IMR-90 (cell line): ENCODE results near the gene CYP19A1. TPM values are rescaled to one million over a fixed set of nuclear protein-coding genes. Genes with fewer than 3 reads are reported as not detected.

Experiments
- ATAC-seq: fragments of 200-7000 bp; cut with Tn5 transposase; 2 replicates; pipeline ENCODE4 v1.9.1; 2020; ENCODE audit warnings: low read depth, mild to moderate bottlenecking, moderate library complexity
- BruUV-seq: library from RNA; stranded (reverse); fragments of 400-500 nt; replicated peaks from 2 replicates; lab custom pipeline; 2021; lab: Mats Ljungman, UMichigan
- CTCF ChIA-PET: fragments of 300-600 bp; formaldehyde crosslinking; extraction: SDS; loops from one replicate; lab custom pipeline; 2021; ENCODE audit warnings: antibody characterized with exemption; lab: Yijun Ruan, JAX
- POLR2A ChIA-PET: fragments of 300-600 bp; sonication (Branson Sonifier 250); formaldehyde crosslinking; loops from one replicate; lab custom pipeline; 2022; ENCODE audit warnings: antibody characterized with exemption; ENCODE audit not compliant: unreplicated experiment; lab: Charles Lee
- DNase-seq: peaks from one replicate; pipeline ENCODE4 v3.0.0; 2013
- H2AFZ ChIP-seq: replicated peaks from 2 replicates; pipeline ENCODE3; 2013; ENCODE audit warnings: low read length, mild to moderate bottlenecking; ENCODE audit not compliant: poor library complexity
- H2AK5ac ChIP-seq: 2 replicates; pipeline ENCODE4 v1.6.1; 2013; ENCODE audit warnings: low read depth, low read length, inconsistent platforms
- H2AK9ac ChIP-seq: replicated peaks from 2 replicates; pipeline ENCODE3; 2013; ENCODE audit warnings: mild to moderate bottlenecking, low read depth, low read length, moderate library complexity; ENCODE audit not compliant: poor library complexity
- H2BK120ac ChIP-seq: 2 replicates; pipeline ENCODE4 v1.6.1; 2013; ENCODE audit warnings: low read depth, low read length, inconsistent platforms
- H2BK15ac ChIP-seq: 3 replicates; pipeline ENCODE4 v1.6.1; 2013; ENCODE audit warnings: low read depth, low read length, inconsistent platforms
- H2BK20ac ChIP-seq: 2 replicates; pipeline ENCODE4 v1.6.1; 2013; ENCODE audit warnings: low read depth, mild to moderate bottlenecking, inconsistent platforms, low read length, moderate library complexity
- H2BK5ac ChIP-seq: 2 replicates; pipeline ENCODE4 v1.6.1; 2013; ENCODE audit warnings: mild to moderate bottlenecking, low read depth, low read length, inconsistent platforms; ENCODE audit not compliant: poor library complexity, severe bottlenecking
- H3K14ac ChIP-seq: replicated peaks from 2 replicates; pipeline ENCODE4 v1.6.1; 2013; ENCODE audit warnings: low read depth, low read length, inconsistent platforms
- H3K18ac ChIP-seq: 2 replicates; pipeline ENCODE4 v1.6.1; 2013; ENCODE audit warnings: low read depth, low read length, control low read depth
- H3K23ac ChIP-seq: 2 replicates; pipeline ENCODE4 v1.6.1; 2013; ENCODE audit warnings: low read depth, low read length, inconsistent platforms
- H3K27ac ChIP-seq: 2 replicates; pipeline ENCODE4 v1.5.1; 2013; ENCODE audit warnings: mild to moderate bottlenecking, control low read depth, low read length; ENCODE audit not compliant: insufficient read depth
- H3K27me3 ChIP-seq: 2 replicates; pipeline ENCODE4 v1.6.1; 2013; ENCODE audit warnings: low read length; ENCODE audit not compliant: control insufficient read depth, insufficient read depth
- H3K36me3 ChIP-seq: 2 replicates; pipeline ENCODE4 v1.6.1; 2013; ENCODE audit warnings: low read length, mixed read lengths; ENCODE audit not compliant: control insufficient read depth, insufficient read depth
- H3K4ac ChIP-seq: 2 replicates; pipeline ENCODE4 v1.6.1; 2013; ENCODE audit warnings: low read depth, low read length, inconsistent platforms
- H3K4me1 ChIP-seq: 2 replicates; pipeline ENCODE4 v1.6.1; 2013; ENCODE audit warnings: low read length, mixed read lengths; ENCODE audit not compliant: control insufficient read depth, insufficient read depth
- H3K4me2 ChIP-seq: 2 replicates; pipeline ENCODE4 v1.6.1; 2013; ENCODE audit warnings: low read depth, mild to moderate bottlenecking, control low read depth, low read length, moderate library complexity
- H3K4me3 ChIP-seq: 2 replicates; pipeline ENCODE4 v1.5.1; 2013; ENCODE audit warnings: low read depth, mild to moderate bottlenecking, control low read depth, low read length, moderate library complexity; ENCODE audit not compliant: insufficient read depth
- H3K56ac ChIP-seq: 2 replicates; pipeline ENCODE4 v1.6.1; 2013; ENCODE audit warnings: low read length, inconsistent platforms; ENCODE audit not compliant: insufficient read depth; ENCODE audit errors: extremely low read depth
- H3K79me1 ChIP-seq, 2 experiments: 2 replicates each; pipeline ENCODE4 v1.6.1; 2013; ENCODE audit warnings: low read length in 2 of 2, inconsistent platforms in 1 of 2, low read depth in 1 of 2
- H3K9ac ChIP-seq: 2 replicates; pipeline ENCODE4 v1.6.1; 2013; ENCODE audit warnings: low read depth, low read length, control low read depth
- H3K9me1 ChIP-seq: 2 replicates; pipeline ENCODE4 v1.6.1; 2013; ENCODE audit warnings: low read length, inconsistent platforms; ENCODE audit not compliant: insufficient read depth
- H3K9me3 ChIP-seq: 2 replicates; pipeline ENCODE4 v1.6.1; 2013; ENCODE audit warnings: low read length; ENCODE audit not compliant: control insufficient read depth, insufficient read depth
- H4K20me1 ChIP-seq: 2 replicates; pipeline ENCODE4 v1.6.1; 2013; ENCODE audit warnings: low read length, inconsistent platforms; ENCODE audit not compliant: insufficient read depth
- H4K5ac ChIP-seq: 2 replicates; pipeline ENCODE4 v1.6.1; 2013; ENCODE audit warnings: mild to moderate bottlenecking, low read depth, low read length, control low read depth
- H4K8ac ChIP-seq, 2 experiments: 2 replicates each; pipeline ENCODE4 v1.6.1; 2013; ENCODE audit warnings: low read depth in 2 of 2, low read length in 2 of 2, control low read depth in 1 of 2, inconsistent platforms in 1 of 2
- H4K91ac ChIP-seq: 2 replicates; pipeline ENCODE4 v1.6.1; 2013; ENCODE audit warnings: low read depth, low read length, inconsistent platforms; ENCODE audit not compliant: insufficient read depth
- CEBPB ChIP-seq: IDR thresholded peaks from 2 replicates; pipeline ENCODE4 v1.6.1; 2012; ENCODE audit warnings: low read depth, low read length, improper control_type of control experiment
- CTCF ChIP-seq: conservative IDR thresholded peaks from 2 replicates; pipeline ENCODE4 v1.5.1; 2012; ENCODE audit warnings: mild to moderate bottlenecking, low read depth, low read length, improper control_type of control experiment
- ELK1 ChIP-seq: fragments of 150-350 bp; IDR thresholded peaks from 2 replicates; pipeline ENCODE4 v1.6.1; 2016; ENCODE audit warnings: low read depth, mild to moderate bottlenecking, low read length, moderate library complexity, borderline replicate concordance
- FOS ChIP-seq: fragments of 150-350 bp; IDR thresholded peaks from 2 replicates; pipeline ENCODE4 v1.6.1; 2016; ENCODE audit warnings: low read depth, low read length
- MAFK ChIP-seq: IDR thresholded peaks from 2 replicates; pipeline ENCODE4 v1.6.1; 2012; ENCODE audit warnings: low read depth, low read length, improper control_type of control experiment
- WGBS, 2 experiments: methylation state at CpG; one replicate each; pipeline versions ENCODE4 v1.1.5 to v1.1.7; 2013; ENCODE audit warnings: missing lambda C conversion rate in 2 of 2; ENCODE audit not compliant: insufficient read length in 1 of 2; ENCODE audit errors: extremely low coverage in 2 of 2; 5-methylcytosine and 5-hydroxymethylcytosine counted together
- dilution Hi-C: fragments of 300-500 bp; cut with HindIII; formaldehyde crosslinking; loops from one replicate; pipeline ENCODE4 v1.14.3; 2018; ENCODE audit warnings: low sequenced_read_pairs; ENCODE audit not compliant: unreplicated experiment
- in situ Hi-C: fragments of 300-500 bp; cut with MboI; formaldehyde crosslinking; loops from 3 replicates; pipeline ENCODE4 v1.14.3; 2019; ENCODE audit warnings: low sequenced_read_pairs, inconsistent platforms, mixed read lengths
- intact Hi-C: fragments of 100-400 bp; cut with micrococcal nuclease; formaldehyde crosslinking; loops from 2 replicates; pipeline ENCODE4 v1.10.0; 2022
- polyA plus RNA-seq, 3 experiments: library from polyadenylated mRNA; depleted of rRNA; stranded (reverse); fragments of >200 nt; gene quantifications; 2 replicates each; pipeline ENCODE4 v1.2.3, GENCODE V29; 2012; ENCODE audit warnings: low replicate concordance in 1 of 3
- total RNA-seq: library from RNA; depleted of rRNA; stranded (reverse); fragments of >200 nt; gene quantifications from 2 replicates; pipeline ENCODE4 v1.2.3, GENCODE V29; 2012

CYP19A1 gene
- total and polyA plus RNA-seq, 2 of the 4 experiments (the other 2 are of a cell fraction), result not detected

- no peak overlapping the region for H3K9ac ChIP-seq
- no peak overlapping the region for H2AK9ac ChIP-seq
- ATAC-seq (no peak; the same call in 1 of the 2 replicates), DNase-seq (no peak)
- H2BK120ac ChIP-seq, result no peak overlapping the region
- no TSS peak for BruUV-seq
- H3K4me2 ChIP-seq, result no peak overlapping the region
- H4K5ac ChIP-seq, result no peak overlapping the region
- no peaks in the 10 kb centered on the region for H3K4me1 ChIP-seq
- H3K14ac ChIP-seq, result no peak overlapping the region
- H3K27ac ChIP-seq, result no peak overlapping the region
- no peak overlapping the region for H2BK15ac ChIP-seq
- dilution Hi-C loops (no loop called here), in situ Hi-C loops (loop anchor here (5.0 kb wide), 1 partner anchor 89 kb away; no protein-coding TSS in a partner anchor), intact Hi-C loops (no loop called here)
- H3K18ac ChIP-seq, result no peak overlapping the region
- H4K8ac ChIP-seq, result no peak overlapping the region
- CTCF ChIA-PET, result interaction anchor here (0.8 kb wide), 1 partner anchor 93 kb away, joined by 3 read pairs; no protein-coding TSS in a partner anchor
- POLR2A ChIA-PET, result no interaction called here
- H4K91ac ChIP-seq, result no peak overlapping the region
- H4K20me1 ChIP-seq, result no peaks in the 10 kb centered on the region
- H2AK5ac ChIP-seq, result no peak overlapping the region
- H3K27me3 ChIP-seq, result peaks cover 48% of the 10 kb centered on the region
- H3K23ac ChIP-seq, result no peak overlapping the region
- no peak overlapping the region for H3K56ac ChIP-seq
- no peak overlapping the region for H2BK20ac ChIP-seq
- H3K9me3 ChIP-seq, result no peaks in the 10 kb centered on the region
- no peaks in the 10 kb centered on the region for H3K36me3 ChIP-seq
- no peaks in the 10 kb centered on the region for H3K79me1 ChIP-seq
- no peak overlapping the region for H3K4ac ChIP-seq
- H3K4me3 ChIP-seq, result no peak overlapping the region
- no peak overlapping the region for H2BK5ac ChIP-seq
- H2AFZ ChIP-seq, result no peak overlapping the region
- WGBS, 2 experiments, result 100% methylated on average over 1 of the region's 13 CpGs; no CpG with 5 or more reads in 1 of the 2 experiments
- TF ChIP-seq FOS (no peak), MAFK (no peak), CTCF (no peak), CEBPB (no peak), ELK1 (no peak)
- no peaks in the 10 kb centered on the region for H3K9me1 ChIP-seq
These were observed 50.0 kb downstream of the CYP19A1 start for GRCh38 chr15:51288143-51289065.
